Regular cardiac myocyte (primary cell): ENCODE data around the gene PCDH20. TPM values are rescaled to one million over a fixed set of nuclear protein-coding genes. Genes with fewer than 3 reads are reported as not detected.

ENCODE experiments used
- total RNA-seq: library from RNA; depleted of rRNA; stranded (reverse); fragments of >200 nt; gene quantifications from 2 replicates; pipeline ENCODE4 v1.2.3, GENCODE V29; 2014

Gene PCDH20
- under 0.01 TPM in 2 replicates for total RNA-seq

GRCh38 chr13:61415749-61416148 is at the start of gene PCDH20:
PCDH20 (minus strand) TSS chr13:61415849; CDS start chr13:61415158, 691 bp downstream.

